SKM-1 treated with dmso at 0.1 percent for 144 hours (cell line): ENCODE data around the gene CXXC5.

Experiments used
- DNase-seq: peaks from one replicate; lab custom pipeline; 2025; ENCODE audit not compliant: unreplicated experiment; lab: John Stamatoyannopoulos, UW

The CXXC5 gene

DNA sequence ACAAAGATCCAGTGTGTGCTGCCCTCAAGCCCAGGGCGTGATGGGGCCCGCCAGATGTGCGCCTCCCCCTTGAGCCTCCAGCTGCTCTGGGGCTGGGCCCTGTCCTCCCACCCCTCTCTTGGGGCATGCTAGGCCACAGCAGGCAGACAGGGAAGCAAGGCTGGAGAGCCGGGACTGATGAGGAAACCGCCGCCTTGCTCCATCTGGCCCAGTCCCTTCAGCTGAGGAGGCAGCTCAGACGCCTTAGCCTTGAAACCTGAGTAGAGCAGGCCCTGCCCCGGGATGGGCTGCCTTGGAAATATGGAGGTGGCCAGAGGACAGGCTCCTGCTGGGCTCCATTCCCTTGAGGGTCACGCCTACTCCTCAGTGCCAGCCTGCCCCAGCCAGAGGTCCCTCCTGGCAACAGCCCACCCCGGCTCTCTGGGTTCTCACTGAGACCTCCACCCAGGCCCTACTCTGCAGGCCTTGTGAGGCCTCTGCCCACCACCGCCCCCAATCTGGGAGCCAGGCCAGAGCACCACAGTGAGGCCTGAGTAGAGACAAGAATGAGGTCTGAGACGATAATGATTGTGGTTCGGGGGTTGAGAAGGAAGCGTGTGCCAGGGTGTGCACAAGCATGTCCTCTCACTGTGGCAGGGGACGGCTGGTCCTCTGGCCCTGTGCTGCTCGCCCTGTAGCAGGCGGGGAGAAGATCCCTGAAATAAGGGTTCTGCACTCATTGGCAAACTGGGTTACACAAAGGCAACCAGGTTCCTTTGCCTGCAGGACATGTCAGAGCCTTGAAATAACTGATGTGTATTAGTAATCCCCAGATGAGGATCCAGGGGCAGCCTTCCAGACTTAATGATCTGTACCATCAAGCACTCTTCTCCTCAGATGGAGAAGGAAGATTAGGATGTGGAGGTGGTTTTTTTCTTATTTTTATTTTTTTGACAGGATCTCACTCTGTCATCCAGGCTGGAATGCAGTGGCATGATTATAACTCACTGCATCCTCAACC, 30.9 kb downstream of the CXXC5 start:
- no peak for DNase-seq

DNA sequence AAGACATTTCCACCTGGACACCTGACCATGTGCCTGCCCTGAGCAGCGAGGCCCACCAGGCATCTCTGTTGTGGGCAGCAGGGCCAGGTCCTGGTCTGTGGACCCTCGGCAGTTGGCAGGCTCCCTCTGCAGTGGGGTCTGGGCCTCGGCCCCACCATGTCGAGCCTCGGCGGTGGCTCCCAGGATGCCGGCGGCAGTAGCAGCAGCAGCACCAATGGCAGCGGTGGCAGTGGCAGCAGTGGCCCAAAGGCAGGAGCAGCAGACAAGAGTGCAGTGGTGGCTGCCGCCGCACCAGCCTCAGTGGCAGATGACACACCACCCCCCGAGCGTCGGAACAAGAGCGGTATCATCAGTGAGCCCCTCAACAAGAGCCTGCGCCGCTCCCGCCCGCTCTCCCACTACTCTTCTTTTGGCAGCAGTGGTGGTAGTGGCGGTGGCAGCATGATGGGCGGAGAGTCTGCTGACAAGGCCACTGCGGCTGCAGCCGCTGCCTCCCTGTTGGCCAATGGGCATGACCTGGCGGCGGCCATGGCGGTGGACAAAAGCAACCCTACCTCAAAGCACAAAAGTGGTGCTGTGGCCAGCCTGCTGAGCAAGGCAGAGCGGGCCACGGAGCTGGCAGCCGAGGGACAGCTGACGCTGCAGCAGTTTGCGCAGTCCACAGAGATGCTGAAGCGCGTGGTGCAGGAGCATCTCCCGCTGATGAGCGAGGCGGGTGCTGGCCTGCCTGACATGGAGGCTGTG, 32.4 kb downstream of the CXXC5 start:
- DNase-seq = no peak

DNA sequence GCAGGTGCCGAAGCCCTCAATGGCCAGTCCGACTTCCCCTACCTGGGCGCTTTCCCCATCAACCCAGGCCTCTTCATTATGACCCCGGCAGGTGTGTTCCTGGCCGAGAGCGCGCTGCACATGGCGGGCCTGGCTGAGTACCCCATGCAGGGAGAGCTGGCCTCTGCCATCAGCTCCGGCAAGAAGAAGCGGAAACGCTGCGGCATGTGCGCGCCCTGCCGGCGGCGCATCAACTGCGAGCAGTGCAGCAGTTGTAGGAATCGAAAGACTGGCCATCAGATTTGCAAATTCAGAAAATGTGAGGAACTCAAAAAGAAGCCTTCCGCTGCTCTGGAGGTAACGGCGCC, 32.9 kb downstream of the CXXC5 start:
- DNase-seq = no peak

- no peak for DNase-seq
Observed at GRCh38 chr5:139681466-139681865, 33.3 kb downstream of the CXXC5 start.

DNA sequence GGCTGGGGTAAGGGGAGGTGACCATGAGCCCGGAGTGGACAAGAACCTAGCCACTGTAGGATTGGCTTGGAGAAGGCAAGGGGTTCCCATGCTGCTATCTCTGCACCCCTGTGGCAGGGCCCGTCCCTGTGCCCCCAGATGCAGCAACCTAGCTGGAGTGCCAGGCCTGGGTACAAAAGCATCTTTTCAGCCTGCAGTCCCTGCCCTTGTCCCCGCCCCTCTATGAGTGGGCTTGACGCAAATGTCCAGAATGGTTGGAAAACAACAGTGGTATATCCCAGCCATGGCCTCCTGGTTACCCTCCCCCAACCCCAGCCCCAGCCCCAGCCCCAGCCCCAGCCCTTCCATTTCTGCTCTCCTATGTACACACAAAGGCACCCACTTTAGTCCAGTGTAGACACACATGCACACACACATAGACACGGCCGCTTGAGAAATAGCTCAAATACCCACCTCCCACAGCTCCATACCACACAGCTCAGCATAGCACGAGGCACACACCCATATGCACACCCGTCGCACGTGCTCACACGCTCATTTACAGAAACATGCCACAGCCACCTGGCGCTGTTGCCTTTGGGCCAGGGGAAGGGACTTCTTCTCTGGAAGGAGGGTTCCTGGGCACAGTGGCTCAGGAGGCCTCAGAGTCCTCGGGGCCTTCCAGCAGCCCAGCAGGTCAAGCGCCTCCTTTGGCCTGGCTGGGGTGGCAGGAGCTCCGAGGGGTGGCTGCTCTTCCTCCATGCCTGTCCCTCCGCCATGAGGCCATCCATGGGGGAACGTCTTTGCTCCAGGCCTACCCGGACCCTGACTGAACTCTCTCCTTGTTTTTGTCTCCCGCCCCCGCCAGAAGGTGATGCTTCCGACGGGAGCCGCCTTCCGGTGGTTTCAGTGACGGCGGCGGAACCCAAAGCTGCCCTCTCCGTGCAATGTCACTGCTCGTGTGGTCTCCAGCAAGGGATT, 34.1 kb downstream of the CXXC5 start:
- no peak for DNase-seq

- no peak for DNase-seq
Observed at GRCh38 chr5:139683295-139684271, 35.4 kb downstream of the CXXC5 start.

- no peak for DNase-seq
Observed at GRCh38 chr5:139684350-139684880, 36.3 kb downstream of the CXXC5 start.

- no peak for DNase-seq
Observed at GRCh38 chr5:139684881-139685749, 37.0 kb downstream of the CXXC5 start.

- DNase-seq = no peak
Observed at GRCh38 chr5:139685886-139686285, 37.7 kb downstream of the CXXC5 start.

- no peak for DNase-seq
Observed at GRCh38 chr5:139686356-139686705, 38.2 kb downstream of the CXXC5 start.

GRCh38 chr5:139686706-139687441, 38.7 kb downstream of the CXXC5 start:
- peak; percentile 46 for DNase-seq

- DNase-seq = no peak
Observed at GRCh38 chr5:139687656-139688055, 39.5 kb downstream of the CXXC5 start.

- DNase-seq = no peak
Observed at GRCh38 chr5:139688088-139688702, 40.0 kb downstream of the CXXC5 start.

DNA sequence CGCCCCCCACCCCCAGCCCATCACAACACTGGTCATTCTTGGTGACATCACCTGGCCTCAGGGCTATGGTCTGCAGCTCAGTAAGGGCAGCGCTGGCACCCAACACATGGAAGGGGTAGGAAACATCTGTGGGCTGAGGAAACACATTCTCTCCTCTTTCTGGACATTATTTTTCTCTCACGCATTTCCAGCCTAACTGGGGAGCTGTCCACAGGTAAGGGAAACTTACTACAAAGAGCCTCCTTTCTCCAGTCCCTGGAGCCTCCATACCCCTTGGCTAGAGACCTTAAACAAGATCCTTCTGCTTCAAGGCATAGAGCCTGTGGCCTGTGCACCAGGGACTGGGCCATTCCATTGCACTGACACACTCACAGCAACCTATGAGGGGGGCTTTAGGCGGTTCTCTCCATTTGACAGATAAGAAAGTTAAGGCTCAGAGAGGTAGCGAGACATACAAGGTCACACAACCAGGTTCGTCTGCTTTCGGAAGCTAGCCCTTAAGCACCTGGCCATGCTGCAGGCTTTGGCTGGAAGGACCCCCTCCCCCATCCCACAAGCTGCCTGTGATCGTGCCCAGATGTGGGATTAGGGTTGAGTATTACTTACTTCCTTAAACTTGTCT, 40.7 kb downstream of the CXXC5 start:
- DNase-seq = no peak

- DNase-seq = no peak
Observed at GRCh38 chr5:139689631-139690063, 41.5 kb downstream of the CXXC5 start.

DNA sequence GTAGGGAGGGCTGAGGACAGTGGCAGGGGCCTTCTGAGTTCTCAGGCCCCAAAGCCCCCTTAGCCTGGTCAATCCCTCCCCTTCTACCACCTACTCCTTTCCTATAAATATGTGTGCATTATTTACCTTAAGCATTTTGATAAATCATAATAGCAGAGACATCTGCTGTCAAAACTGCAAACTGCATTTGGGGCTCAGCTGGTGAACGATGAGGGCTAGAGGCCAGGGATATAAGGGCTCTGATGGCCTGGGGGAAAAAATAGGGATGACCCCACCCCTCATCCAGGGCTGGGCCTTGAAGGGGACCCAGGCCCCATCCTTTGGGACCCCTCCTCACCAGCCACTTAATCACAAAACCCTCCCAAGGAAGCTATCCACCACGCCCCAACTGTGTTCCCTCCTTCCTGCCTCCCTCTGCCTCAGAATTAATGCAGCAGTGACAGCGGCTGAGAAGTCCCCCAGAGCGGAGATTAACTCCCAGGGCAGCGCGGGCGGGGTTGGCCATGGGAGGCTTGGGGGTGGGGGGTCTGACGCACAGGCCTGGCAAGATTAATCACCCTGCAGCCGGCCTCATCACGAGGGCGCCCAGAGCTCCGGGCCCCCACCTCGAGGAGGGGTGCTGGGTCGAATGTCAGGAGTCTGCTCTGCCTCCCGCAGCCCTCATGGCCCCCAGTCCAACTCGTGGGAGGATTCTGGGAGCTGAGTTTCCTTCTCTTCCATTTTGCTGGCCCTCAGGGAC, 42.1 kb downstream of the CXXC5 start:
- DNase-seq = no peak
